Measurements from ENCODE around the gene TMEM223.
"Not testable (repeated sequence)": the region's sequence is repeated elsewhere in the genome, so short reads cannot be mapped to it uniquely, and the experiment has no call there.

Gene TMEM223

DNA sequence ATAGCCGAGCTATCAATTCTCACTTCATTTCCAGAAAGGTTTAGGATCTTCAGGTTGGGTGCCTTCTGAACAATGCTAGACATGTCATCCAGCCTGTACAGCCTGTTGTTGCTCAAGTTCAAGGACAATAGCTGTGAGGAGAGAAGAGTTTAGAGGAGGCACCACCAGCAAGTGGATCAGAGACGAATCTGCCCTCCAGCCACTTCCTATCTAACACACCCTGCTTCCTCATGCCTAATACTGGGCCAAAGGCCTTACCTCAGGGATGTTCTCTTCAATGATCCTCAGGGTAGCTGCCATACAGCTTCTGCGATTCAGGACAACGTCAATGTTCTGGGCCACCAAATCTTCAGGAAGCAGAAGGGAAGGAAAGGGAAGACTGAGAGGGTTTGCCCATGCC is 9.3 kb upstream of the TMEM223 start:
- no peak for DNase-seq (ENCODE audit: low spot score)

DNA sequence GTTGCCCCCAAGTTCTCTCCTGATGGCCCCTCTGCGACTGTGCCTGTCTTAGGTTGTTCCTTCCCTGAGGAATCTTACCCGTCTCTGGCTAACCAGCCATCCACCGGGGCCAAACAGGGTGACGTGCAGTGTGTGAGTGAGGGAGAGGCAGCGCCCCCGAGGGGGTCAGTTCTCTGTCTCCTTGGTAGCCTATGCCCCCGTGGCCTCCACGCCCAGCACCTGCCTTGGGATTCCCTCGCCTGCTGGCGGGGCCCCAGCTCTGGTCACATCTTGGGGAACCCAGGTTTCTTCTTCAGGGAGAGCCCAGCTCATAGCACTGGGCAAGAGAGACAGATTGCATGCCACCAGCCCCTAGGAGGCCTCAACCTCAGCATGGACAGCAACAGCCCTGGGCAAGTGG is 7.7 kb upstream of the TMEM223 start:
- no peak for DNase-seq (ENCODE audit: low spot score)

DNA sequence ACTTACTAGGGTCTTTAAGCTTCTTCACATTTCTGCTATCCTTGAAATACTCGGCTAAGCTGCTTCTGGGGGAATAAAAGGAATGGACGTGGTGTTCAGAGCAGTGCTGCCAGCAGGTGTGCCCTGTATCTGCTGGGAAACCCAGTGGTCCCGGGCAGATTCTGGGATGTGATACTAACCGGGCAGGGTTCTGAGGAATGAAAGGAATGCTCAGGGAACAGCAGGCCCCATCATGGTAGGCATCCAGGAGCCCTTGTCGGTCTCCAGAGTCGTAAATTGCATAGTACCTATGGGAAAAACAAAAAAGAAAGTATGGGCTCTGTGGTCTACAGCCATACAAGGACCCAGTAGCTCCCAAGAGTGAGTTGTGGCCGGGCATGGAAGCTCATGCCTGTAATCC is 4.5 kb upstream of the TMEM223 start:
- no peak for DNase-seq (ENCODE audit: low spot score)

DNA sequence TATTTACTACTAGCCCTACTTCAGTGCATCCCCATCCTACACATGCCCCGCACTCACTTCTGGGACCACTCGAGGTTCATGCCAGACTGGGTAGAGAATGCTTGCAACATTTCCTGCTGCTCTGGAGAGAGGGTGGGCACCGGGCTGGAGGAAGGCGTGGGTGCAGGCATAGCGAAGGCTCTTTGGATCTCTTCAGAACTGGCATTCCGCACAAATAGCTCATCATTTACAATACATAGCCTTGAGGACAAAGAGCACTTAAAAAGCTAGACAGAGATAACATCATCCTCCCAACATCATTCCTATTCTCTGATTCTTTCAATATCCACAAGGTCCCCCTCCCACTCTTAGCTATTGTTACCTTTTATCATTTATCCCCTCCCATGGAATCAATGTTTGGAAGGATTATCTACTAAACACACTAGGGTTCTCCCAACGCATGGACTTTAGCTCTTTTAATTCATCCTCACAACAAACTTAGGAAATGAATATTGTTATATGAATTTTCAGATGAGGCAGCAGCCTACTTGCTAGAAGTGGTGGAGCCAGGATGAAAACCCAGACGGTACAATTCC is 2.5 kb upstream of the TMEM223 start:
- no peak for DNase-seq (ENCODE audit: low spot score)

DNA sequence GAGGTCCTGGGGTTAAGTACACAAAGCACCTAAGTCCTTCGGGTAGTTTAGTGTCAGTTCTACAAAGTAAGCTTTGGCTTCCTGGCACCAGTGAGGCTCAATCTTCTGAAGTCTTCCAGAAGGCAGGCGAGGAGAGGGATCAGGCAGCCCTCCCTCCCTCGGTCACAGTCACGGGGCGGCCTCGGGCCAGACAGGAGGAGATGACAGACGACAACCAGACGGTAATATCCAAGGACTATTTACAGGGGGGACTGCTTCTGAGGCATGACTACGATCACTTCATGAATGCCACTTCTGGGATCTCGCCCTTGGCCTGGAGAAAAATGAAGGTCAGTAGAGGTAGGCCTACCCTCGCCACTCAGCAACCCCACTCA is 383 bp upstream of the TMEM223 start:
- peak; percentile 67 for DNase-seq (ENCODE audit: low spot score)

DNA sequence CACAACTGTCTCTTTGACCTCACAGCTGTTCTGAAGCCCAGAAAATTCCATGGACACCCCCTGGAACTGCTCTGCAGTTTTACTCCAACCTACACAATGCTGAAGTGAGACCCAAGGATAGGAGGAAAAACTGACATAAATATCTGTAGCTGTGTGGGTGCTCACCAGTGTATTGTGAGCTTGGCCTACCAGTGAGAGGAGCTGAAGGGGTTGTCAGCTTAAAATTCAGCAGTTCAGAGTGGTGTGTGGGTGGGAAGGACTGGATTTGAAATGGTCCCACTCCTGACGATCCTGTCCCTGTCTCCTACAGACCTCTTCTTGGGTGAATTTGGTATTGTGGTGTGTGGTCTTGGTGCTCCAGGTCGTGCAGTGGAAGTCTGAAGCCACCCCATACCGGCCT is 2.2 kb downstream of the TMEM223 start:
- no peak for DNase-seq (ENCODE audit: low spot score)

DNA sequence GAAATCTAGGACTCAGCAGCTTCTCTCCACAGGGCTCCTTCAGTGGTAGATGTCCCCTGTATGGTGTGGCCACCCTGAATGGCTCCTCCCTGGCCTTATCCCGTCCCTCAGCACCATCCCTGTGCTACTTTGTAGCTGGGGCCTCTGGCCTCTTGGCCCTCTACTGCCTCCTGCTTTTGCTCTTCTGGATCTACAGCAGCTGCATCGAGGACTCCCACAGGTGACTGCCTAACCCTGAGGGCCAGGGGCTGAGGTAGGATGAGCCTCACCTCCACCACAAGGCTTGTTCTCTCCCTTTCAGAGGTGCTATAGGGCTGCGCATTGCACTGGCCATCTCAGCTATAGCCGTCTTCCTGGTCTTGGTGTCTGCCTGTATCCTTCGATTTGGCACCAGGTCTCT is 2.8 kb downstream of the TMEM223 start:
- no peak for DNase-seq (ENCODE audit: low spot score)

DNA sequence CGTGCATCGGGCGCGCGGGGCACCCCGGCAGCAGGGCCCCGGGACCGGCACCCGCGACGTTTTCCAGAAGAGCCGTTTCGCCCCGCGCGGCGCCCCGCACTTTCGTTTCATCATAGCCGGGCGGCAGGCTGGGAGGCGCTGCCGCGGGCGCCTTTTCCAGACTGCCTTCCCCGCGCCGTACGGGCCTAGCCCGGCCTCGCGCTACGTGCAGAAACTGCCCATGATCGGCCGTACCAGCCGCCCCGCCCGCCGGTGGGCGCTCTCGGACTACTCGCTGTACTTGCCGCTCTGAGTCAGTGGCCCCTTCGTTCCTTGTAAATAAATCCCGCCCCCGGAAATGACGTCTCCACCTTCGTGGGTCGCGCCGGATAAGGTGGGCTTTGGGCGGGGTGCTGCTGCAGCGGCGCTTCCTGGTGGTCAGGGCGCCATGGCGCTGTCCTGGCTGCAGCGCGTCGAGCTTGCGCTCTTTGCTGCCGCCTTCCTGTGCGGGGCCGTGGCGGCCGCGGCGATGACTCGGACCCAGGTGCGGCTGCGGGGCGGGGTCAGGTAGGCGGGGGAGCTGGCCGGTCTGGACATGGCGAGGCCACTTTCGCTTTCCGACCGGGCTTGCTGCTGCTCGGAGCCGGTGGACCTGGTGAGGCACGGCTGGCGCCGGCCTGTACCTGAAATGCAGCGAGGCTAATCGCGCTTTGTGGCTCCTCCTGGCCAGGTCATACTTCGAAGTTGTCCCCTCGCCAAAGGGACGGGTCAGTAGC is 4.6 kb downstream of the TMEM223 start, which contains the start of gene TMEM179B:
Gene TMEM179B (plus strand): TSS at position 398 of the 755 bp plus-strand sequence. CDS start 30 bp downstream, at position 428.
- DNase-seq (ENCODE audit: low spot score), result peak; percentile 97

DNA sequence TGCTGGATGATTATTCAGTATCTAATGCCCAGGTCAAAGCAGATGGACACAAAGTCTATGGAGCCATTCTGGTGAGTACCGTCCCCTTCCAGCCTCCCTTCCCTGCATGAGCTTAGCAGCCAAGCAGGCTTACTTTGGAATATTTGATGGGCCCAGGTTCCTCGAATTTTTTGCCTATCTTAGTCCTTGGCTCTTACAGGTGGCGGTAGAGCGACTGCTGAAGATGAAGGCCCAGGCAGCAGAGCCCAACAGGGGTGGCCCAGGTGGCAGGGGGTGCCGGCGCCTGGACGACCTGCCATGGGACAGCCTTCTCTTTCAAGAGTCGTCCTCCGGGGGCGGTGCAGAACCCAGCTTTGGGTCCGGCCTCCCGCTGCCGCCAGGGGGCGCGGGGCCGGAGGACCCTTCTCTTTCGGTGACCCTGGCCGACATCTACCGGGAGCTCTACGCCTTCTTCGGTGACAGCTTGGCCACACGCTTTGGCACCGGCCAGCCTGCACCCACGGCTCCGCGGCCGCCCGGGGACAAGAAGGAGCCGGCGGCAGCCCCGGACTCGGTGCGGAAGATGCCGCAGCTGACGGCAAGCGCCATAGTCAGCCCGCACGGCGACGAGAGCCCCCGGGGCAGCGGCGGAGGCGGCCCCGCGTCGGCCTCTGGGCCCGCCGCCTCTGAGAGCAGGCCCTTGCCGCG is 5.3 kb downstream of the TMEM223 start:
- peak; percentile 93 for DNase-seq (ENCODE audit: low spot score)

DNA sequence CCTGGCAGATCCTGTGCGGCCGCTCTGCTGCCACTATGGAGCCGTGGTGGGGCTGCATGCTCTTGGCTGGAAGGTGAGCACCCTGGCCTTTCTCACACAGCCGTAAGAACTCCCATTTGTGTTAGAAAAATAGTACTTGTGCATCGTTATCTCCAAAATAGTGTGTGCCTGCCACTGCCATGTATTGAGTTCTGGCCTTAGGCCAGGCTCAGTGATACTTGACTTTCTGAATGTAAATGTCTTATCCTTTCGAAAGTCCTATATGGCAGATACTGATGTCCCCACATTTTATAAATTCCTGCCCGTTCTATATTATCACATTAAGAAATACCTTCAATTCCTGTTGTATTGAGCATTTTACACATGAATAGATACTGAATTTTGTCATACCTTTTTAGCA is 9.1 kb downstream of the TMEM223 start:
- DNase-seq (ENCODE audit: low spot score), result no peak

DNA sequence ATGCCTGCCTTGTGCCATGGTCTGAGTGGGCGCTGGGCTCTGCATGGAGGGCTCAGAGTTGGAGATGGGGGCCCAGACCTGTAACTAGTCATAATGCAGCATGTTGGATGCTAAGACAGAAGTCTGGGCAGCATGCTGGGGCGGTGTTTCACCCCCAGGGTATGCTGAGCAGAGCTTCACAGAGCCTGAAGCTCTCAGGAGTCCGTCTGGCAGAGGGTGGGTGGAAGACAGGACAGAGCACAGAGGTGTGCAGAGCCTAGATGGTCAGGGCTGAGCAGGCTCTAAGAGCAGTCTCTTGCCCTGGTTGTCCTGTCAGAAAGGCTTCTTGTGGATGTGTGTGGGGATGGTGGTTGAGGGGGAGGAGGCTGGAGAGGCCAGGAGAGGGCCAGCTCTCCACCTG is 13.4 kb downstream of the TMEM223 start:
- no peak for DNase-seq (ENCODE audit: low spot score)

DNA sequence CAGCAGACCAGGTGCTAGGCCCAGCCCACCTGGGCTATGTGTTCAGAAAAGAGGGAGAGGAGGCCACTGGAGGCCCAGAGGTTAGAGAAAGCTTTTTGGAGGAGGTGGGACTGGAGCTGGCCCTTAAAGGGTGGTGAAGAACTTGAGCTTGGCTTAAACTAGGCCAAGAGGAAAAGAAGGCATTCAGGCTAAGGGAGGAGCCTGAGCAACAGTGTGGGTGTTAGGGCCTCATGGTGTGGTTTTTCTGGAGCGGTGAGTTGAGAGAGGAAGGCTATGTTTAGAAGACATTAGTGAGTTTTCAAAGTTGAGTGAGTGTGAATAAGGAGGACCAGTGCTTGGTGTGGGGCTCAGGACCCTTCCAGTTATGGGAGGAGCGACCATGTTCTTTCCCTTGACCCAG is 14.4 kb downstream of the TMEM223 start:
- DNase-seq (ENCODE audit: low spot score), result no peak

DNA sequence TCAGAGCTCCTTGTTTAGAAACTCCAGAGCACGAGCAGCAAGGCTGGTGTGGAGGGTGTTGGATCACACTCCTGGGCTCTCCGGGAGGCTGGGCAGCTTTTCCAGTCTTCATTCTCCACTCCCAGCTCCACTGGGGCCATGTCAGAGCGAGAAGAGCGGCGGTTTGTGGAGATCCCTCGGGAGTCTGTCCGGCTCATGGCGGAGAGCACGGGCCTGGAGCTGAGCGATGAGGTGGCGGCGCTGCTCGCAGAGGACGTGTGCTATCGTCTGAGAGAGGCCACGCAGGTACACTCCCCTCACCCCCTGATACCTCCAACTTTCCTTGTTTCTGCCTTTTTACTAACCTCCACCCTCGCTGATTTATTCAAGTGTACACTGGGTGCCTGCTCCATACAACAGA is 16.2 kb downstream of the TMEM223 start:
- no peak for DNase-seq (ENCODE audit: low spot score)

DNA sequence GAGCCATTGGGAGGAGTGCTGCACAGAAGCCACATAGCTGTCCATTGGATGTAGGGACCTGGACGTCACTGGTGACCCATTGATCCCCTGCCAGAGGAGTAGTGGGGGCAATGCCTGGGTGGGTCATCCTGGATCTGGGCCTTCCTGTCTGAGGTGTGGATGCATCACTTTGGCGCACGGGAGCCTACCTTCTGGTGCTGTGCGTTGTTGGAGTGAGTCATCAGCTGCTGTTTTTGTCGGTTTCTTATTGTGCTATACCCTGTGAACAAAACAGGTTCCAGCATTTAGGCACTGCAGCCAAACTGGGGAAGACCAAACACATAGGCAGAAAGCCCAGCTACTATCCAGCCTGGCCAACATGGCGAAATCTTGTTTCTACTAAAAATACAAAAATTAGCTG is 17.4 kb downstream of the TMEM223 start:
- no peak for DNase-seq (ENCODE audit: low spot score)

DNA sequence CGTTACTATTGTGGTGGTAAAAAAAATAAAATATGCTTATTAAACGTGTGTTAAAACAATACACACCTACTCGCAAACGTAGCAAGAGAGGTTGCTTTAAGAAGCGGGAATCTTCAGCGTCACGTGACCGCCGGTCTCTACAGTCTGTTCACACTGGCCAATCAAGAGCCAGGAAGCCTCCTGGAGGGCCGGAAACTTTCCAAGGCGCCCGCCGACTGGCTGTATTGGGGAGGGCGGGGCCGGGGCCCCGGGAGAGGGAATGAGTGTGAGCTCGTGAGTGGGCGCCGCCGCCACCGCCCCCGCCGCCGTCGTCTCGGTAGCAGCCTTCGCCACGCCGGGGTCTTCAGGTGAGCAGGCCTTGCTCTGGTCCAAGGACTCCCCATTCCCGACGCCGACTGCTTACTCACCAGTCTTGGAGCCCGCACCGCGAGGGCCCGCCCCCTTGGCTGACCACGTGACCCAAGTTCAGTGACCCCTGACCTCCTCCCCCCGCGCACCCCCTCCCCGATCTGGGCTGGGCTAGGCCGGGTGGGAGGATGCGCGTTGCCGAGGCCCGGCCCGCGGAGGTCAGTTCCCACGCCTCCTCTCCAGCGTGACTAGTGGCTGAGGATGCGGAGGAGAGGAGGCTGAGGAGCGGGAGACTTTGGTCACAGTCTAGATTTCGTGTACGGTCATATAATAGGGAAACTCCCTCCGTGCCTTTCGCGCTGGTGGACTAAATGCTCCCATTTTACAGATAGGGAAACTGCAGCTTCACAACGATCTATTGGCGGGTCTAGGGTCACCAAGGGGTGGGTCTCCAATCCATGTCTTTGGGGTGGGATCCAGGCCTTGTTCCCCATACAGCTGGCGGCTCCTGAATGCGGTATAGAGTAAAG is 20.4 kb downstream of the TMEM223 start, which contains the start of gene TAF6L:
Gene TAF6L (plus strand): TSS at position 253 of the 878 bp plus-strand sequence. CDS start 4,388 bp downstream, outside the sequence.
- peak; percentile 98 for DNase-seq (ENCODE audit: low spot score)

DNA sequence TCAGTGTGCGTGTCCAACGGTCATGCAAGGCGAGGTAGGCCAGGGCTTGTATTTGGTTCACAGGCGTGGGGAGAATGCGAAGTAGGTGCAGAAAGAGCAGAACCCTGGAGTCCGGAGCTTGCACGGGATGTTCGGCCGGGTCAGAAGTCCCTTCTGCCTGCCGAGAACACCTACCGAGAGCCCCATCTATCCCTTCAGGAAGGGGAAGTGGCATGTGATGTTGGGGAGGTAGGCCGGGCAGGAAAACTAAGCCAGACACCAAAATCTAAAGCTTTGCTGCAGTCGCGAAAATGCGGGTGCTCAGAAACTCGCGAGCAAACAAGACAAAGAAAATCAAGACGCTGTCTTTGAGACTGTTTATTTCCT is 21.0 kb downstream of the TMEM223 start:
- peak; percentile 73 for DNase-seq (ENCODE audit: low spot score)

DNA sequence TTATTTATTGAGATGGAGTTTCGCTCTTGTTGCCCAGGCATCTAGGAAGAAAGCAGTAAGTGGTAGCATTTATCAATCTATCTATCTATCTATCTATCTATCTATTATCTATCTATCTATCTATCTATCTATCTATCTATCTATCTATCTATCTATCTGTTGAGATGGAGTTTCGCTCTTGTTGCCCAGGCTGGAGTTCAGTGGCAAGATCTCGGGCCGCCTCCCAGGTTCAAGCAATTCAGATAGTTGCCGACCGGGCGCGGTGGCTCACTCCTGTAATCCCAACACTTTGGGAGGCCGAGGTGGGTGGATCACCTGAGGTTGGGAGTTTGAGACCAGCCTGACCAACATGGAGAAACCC is 31.0 kb downstream of the TMEM223 start:
- DNase-seq (ENCODE audit: low spot score), result not testable (repeated sequence)

DNA sequence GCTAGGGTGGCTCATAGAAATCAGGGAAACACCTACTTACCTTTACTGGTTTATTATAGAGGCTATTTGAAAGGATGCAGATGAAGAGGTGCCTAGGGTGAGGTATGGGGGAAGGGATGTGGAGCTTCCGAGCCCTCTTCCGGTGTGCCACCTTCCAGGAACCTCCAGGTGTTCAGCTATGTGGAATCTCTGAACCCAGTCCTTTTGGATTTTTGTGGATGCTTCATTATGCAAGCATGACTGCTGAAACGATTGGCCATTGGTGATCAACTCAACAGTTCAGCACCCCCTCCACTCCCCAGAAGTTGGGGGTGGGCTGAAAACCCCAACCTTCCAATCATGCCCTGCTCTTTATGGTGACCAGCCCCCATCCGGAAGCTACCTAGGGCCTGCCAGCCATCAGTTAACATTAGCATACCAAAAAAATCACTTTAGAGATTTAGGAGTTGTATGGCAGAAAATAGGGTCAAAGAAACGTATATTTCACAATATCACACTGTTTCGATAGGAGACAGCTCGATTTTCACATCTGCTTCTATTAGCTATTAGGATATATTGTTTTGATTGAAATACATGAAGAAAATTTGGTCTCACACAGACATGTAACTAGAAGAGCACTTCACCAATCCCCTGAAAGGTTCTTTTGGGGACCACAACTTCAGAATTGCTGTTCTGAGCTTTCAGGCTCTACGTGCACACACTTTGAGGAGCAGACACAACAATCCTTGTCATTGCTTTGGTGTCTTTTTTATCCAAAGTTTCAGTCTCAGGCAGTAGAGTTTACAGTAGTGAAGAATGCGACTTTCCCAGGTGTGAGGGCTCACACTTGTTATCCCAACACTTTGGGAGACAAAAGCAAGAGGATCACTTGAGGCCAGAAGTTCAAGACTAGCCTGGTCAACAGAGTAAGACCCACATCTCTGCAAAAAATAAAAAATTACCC is 33.7 kb downstream of the TMEM223 start:
- no peak for DNase-seq (ENCODE audit: low spot score)

DNA sequence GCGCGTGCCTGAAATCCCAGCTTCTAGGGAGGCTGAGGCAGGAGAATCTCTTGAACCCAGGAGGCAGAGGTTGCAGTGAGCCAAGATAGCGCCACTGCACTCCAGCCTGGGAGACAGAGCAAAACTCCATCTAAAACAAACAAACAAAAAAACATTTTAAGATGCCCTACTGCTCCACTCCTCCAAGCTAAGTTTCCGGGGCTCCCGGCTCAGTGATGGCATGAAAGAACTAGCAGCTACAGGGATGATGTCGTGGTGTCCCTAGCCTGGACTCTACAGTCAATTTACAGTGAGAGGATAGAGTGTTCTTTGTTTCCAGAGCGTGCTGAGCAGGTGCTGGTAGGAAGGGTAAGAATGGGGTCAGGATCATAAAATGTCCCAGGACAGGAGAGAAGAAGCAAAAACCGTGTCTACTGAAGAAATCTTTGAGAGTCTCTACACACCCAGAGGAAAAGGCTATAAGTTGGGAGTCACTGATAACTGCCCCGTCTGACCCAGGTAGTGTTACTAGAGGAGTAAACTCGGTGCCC is 36.7 kb downstream of the TMEM223 start:
- DNase-seq (ENCODE audit: low spot score), result no peak

DNA sequence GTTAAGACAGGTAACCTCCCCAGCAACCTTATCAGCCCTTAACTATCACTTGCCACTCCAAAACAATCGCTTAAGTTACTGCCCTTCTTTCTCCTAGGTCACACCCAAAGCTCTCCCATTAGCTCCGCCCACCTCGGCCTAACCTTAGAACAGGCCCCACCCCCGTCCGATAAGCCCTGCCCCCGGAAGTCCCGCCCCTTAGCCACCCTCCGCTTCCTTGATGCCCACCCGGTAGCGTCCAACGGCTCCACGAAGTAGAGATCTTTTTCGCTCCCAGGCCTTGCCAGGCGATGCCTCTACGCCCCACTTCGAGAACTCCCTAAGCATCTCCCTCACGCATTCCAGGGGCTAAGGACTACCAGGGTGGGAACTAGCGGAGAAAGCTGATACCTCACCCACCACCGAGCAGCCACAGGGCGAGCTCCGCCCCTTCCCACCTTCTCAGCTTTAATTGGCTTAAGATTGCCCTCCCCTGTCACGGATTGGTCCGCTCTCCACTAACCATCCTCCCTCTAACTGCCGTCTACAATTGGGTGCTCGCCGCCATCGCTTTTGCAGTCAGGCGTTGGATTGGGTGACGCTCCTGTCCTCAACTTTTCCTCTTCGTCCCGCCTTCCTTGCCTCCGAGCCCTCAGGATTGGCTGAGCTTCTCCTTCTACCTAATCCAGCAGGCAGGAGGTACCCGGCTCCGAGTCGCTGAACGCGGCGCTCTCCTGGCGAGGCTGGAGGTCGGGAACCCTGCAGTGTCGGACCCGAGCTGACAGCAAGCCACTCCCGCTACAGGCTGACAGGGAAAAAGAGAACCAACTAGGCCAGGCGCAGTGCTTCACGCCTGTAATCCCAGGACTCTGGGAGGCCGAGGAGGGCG is 37.8 kb downstream of the TMEM223 start, which contains the start of gene ZBTB3:
Gene ZBTB3 (minus strand): TSS at position 425 of the 868 bp plus-strand sequence. CDS start 496 bp downstream, outside the sequence.
- peak; percentile 96 for DNase-seq (ENCODE audit: low spot score)

Measured in left forelimb (tissue), 1 donor.